Psoas muscle (tissue), 8 donors: ENCODE measurements around the gene ENTPD6. TPM values are rescaled to one million over a fixed set of nuclear protein-coding genes. Genes with fewer than 3 reads are reported as not detected.

ENCODE experiments used
- ATAC-seq, 4 donors: fragments of 200-7000 bp; cut with Tn5 transposase; one replicate each; pipeline ENCODE4 v1.9.1; 2020; ENCODE audit warnings: moderate library complexity in 3 of 4, mild to moderate bottlenecking in 2 of 4
- DNase-seq, 2 donors: peaks; one replicate each; pipeline ENCODE4 v3.0.0-alpha.2; 2020
- H3K27ac ChIP-seq: fragments of 200-600 bp; one replicate; pipeline ENCODE4 v1.8.0; 2022
- H3K27me3 ChIP-seq, 3 donors: fragments of 200-600 bp in 1 of 3; one replicate each; pipeline versions ENCODE4 v1.6.1 to v1.8.0; 2013 to 2022; ENCODE audit warnings: low read length in 2 of 3, mild to moderate bottlenecking in 2 of 3, moderate library complexity in 1 of 3; ENCODE audit not compliant: insufficient read depth in 3 of 3
- H3K36me3 ChIP-seq, 2 donors: fragments of 200-600 bp in 1 of 2; one replicate each; pipeline versions ENCODE4 v1.6.1 to v1.8.0; 2013 to 2022; ENCODE audit warnings: low read depth in 1 of 2, mild to moderate bottlenecking in 1 of 2, moderate library complexity in 1 of 2; ENCODE audit not compliant: insufficient read depth in 1 of 2
- H3K4me1 ChIP-seq: fragments of 200-600 bp; one replicate; pipeline ENCODE4 v1.8.0; 2022
- H3K4me3 ChIP-seq: fragments of 200-600 bp; one replicate; pipeline ENCODE4 v1.8.0; 2022; ENCODE audit warnings: mild to moderate bottlenecking
- H3K9me3 ChIP-seq: fragments of 200-600 bp; one replicate; pipeline ENCODE4 v1.8.0; 2022
- WGBS, 3 donors: extraction: QIAGEN DNeasy Blood & Tissue Kit; methylation state at CpG; one replicate each; pipeline versions ENCODE4 v1.1.6 to v1.1.7; 2013; 5-methylcytosine and 5-hydroxymethylcytosine counted together
- intact Hi-C, 2 donors: fragments of 100-400 bp; cut with DNase I; formaldehyde crosslinking; loops; one replicate each; pipeline versions ENCODE4 v1.11.0 to v1.14.2; 2022
- polyA plus RNA-seq, 3 donors: library from polyadenylated mRNA; stranded (reverse); fragments of 200-250 nt; gene quantifications; one replicate each; pipeline ENCODE4 v1.2.3, GENCODE V29; 2013
- total RNA-seq, 4 donors: library from RNA; stranded (reverse); fragmentation: NEBNext Ultra II Directional in 2 of 4; extraction: Animal tissue kit (Norgen Biotek cat#: 25700) in 2 of 4; gene quantifications; one replicate each; pipeline versions ENCODE4 v1.2.1 to v1.2.4, GENCODE V29; 2021 to 2023
- TF ChIP-seq, protein P1 (sequence below): fragments of 200-600 bp; IDR thresholded peaks from one replicate; pipeline ENCODE4 v1.8.0; 2022; ENCODE audit warnings: antibody characterized with exemption
- donor health status: healthy with polysubstance abuse.
- donor health status: DM: no; HTN: no; CAD: no; lungs with moderate emphysema.
- donor health status: Bipolar disorder and iron deficiency.
- donor health status: healthy.
- donor health status: DM: yes; HTN: yes; CAD: no.
- donor health status: DM: no; HTN: no; CAD: no.
- donor health status: DM: no; HTN: no; CAD: no.
- donor health status: DM: yes; HTN: yes; CAD: no.

Gene ENTPD6
- total and polyA plus RNA-seq, 7 donors, result 28.7 to 65.3 (median 38.9) TPM

- 66 to 83% (median 70%) methylated on average over 12 of the region's 12 CpGs for WGBS, 3 donors
Observed at GRCh38 chr20:25254986-25255680, 59.6 kb downstream of the ENTPD6 start.

GRCh38 chr20:25256226-25256859 is 60.8 kb downstream of the ENTPD6 start:
- no peaks in the 10 kb centered on the region for H3K27me3 ChIP-seq
- intact Hi-C loops, result loop anchor here in 1 of 2 donors (10.0 kb wide), 1 partner anchor 438 kb away; the partner anchor contains the start of gene ZNF337
- H3K4me3 ChIP-seq, result no peak overlapping the region
- DNase-seq (peak in 1 of 2 donors; percentile 39), ATAC-seq (peak; percentile 35 to 68 (median 54))
- TF ChIP-seq, protein P1, sequence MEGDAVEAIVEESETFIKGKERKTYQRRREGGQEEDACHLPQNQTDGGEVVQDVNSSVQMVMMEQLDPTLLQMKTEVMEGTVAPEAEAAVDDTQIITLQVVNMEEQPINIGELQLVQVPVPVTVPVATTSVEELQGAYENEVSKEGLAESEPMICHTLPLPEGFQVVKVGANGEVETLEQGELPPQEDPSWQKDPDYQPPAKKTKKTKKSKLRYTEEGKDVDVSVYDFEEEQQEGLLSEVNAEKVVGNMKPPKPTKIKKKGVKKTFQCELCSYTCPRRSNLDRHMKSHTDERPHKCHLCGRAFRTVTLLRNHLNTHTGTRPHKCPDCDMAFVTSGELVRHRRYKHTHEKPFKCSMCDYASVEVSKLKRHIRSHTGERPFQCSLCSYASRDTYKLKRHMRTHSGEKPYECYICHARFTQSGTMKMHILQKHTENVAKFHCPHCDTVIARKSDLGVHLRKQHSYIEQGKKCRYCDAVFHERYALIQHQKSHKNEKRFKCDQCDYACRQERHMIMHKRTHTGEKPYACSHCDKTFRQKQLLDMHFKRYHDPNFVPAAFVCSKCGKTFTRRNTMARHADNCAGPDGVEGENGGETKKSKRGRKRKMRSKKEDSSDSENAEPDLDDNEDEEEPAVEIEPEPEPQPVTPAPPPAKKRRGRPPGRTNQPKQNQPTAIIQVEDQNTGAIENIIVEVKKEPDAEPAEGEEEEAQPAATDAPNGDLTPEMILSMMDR, result no peak
- WGBS, 3 donors, result 52 to 64% (median 55%) methylated on average over 5 of the region's 5 CpGs
- peaks cover 26% of the 10 kb centered on the region for H3K4me1 ChIP-seq
- no peaks in the 10 kb centered on the region for H3K9me3 ChIP-seq
- no peak overlapping the region for H3K27ac ChIP-seq
- peaks cover 0 to 22% of the 10 kb centered on the region in 2 donors for H3K36me3 ChIP-seq

More at GRCh38 chr20:25254986-25255680, 59.6 kb downstream of the ENTPD6 start:
- Histone ChIP-seq H3K4me1 (peaks cover 27% of the 10 kb centered on the region), H3K9me3 (no peaks in the 10 kb centered on the region), H3K4me3 (no peak overlapping the region), H3K27ac (no peak overlapping the region), H3K36me3 (peaks cover 0 to 10% of the 10 kb centered on the region in 2 donors), H3K27me3 (no peaks in the 10 kb centered on the region)
- TF ChIP-seq, protein P1, result no peak
- ATAC-seq, result peak; percentile 85 to 96 (median 92)
- intact Hi-C loops, result loop anchor here in 1 of 2 donors (10.0 kb wide), 1 partner anchor 440 kb away; the partner anchor contains the start of gene ZNF337
- DNase-seq, result peak in 1 of 2 donors; percentile 64

GRCh38 chr20:25257130-25257529 is 61.6 kb downstream of the ENTPD6 start:
- H3K9me3 ChIP-seq, result no peaks in the 10 kb centered on the region
- no peak overlapping the region for H3K4me3 ChIP-seq
- TF ChIP-seq, protein P1, result no peak
- WGBS, 3 donors, result 89 to 95% (median 92%) methylated on average over 5 of the region's 5 CpGs
- H3K27ac ChIP-seq, result no peak overlapping the region
- peaks cover 20% of the 10 kb centered on the region for H3K4me1 ChIP-seq
- H3K27me3 ChIP-seq, result no peaks in the 10 kb centered on the region
- ATAC-seq (no peak), DNase-seq (peak in 1 of 2 donors; percentile 28)
- intact Hi-C loops, result loop anchor here in 1 of 2 donors (10.0 kb wide), 1 partner anchor 438 kb away; the partner anchor contains the start of gene ZNF337
- peaks cover 0 to 22% of the 10 kb centered on the region in 2 donors for H3K36me3 ChIP-seq

DNA sequence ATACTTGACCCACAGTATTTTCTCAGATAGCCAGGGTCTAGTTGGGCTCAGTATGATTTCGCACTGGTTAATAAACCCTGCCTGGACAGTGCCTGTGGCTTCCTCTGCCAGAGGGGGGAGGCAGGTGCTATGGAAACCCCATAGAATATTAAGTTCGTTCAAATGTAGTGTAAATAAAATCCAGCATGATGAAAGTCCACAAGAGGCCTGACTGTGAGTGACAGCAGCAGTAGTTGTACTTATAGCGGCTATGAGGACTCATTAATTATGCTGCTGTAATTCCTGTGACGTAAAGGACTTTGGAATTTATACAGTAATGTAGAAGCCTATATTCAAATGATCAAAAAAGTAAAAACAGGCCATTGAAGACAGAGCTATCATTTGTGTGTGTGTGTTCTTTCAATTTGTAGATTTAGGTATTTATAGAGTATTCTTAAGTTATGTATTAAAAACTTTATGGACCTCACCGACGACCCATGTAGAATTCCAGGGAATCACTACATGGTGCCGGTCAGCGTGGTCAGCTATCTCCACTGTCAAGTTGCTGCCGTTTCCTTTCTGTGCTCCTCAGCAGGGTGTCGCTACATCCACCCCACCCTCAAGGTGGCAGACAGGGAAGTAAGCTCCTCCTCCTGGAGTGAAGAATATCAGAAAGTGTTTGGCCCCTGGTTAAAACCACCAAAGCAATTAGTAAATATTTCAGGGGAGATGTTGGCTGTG is 62.4 kb downstream of the ENTPD6 start:
- no peak for ATAC-seq

More for the DNA sequence above, 62.4 kb downstream of the ENTPD6 start:
- intact Hi-C loops, result loop anchor here in 1 of 2 donors (10.0 kb wide), 1 partner anchor 437 kb away; the partner anchor contains the start of gene ZNF337
- Histone ChIP-seq H3K27ac (no peak overlapping the region), H3K36me3 (peaks cover 0 to 22% of the 10 kb centered on the region in 2 donors), H3K4me3 (no peak overlapping the region), H3K9me3 (no peaks in the 10 kb centered on the region), H3K27me3 (no peaks in the 10 kb centered on the region), H3K4me1 (peaks cover 20% of the 10 kb centered on the region)
- peak in 1 of 2 donors; percentile 32 for DNase-seq
- TF ChIP-seq, protein P1, result no peak
- WGBS, 3 donors, result 90 to 93% (median 91%) methylated on average over 10 of the region's 10 CpGs
